ENCODE data around the gene CELA1.

DNA sequence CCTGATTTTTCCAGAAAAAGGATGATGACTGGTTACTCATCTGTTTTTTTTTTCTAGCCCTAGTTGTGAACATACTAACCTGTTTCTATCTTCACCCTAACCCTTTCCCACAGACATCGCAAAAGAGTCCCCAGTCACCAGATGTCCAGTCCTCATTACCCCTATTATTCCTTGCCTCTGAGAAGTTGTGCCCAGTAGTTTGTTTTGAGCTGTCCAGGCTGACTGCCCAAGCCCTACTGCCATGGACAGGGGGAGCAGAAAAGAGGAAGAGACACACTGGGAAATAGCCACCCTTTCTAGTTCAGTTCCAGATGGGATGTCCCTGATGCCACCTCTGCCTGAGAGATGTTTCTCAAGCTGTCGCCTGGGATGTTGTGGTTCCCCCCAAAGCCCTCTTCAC is 13.8 kb upstream of the CELA1 start:
- TF ChIP-seq, protein P1, sequence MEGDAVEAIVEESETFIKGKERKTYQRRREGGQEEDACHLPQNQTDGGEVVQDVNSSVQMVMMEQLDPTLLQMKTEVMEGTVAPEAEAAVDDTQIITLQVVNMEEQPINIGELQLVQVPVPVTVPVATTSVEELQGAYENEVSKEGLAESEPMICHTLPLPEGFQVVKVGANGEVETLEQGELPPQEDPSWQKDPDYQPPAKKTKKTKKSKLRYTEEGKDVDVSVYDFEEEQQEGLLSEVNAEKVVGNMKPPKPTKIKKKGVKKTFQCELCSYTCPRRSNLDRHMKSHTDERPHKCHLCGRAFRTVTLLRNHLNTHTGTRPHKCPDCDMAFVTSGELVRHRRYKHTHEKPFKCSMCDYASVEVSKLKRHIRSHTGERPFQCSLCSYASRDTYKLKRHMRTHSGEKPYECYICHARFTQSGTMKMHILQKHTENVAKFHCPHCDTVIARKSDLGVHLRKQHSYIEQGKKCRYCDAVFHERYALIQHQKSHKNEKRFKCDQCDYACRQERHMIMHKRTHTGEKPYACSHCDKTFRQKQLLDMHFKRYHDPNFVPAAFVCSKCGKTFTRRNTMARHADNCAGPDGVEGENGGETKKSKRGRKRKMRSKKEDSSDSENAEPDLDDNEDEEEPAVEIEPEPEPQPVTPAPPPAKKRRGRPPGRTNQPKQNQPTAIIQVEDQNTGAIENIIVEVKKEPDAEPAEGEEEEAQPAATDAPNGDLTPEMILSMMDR (IDR thresholded peaks at IDR 0.05): no peak
- TF ChIP-seq POLR2A (IDR thresholded peaks at IDR 0.05): no peak

Measured in right lobe of liver (tissue), 4 donors.